ENCODE results near the gene BPIFB4. TPM values are rescaled to one million over a fixed set of nuclear protein-coding genes. Genes with fewer than 3 reads are reported as not detected.

The BPIFB4 gene
- total RNA-seq, 1 experiment from 2014 or later = not detected

GRCh38 chr20:33160681-33161080 is 81.2 kb downstream of the BPIFB4 start:
- POLR2A ChIA-PET = interaction anchor here (0.7 kb wide), 1 partner anchor 596 kb away, joined by 3 read pairs; no protein-coding TSS in a partner anchor
- Mint-ChIP-seq H3K27ac (ENCODE audit: low read depth, unreplicated experiment) (no peak overlapping the region), H3K27me3 (ENCODE audit: insufficient read depth, unreplicated experiment) (peaks cover 40% of the 10 kb centered on the region), H3K4me3 (ENCODE audit: unreplicated experiment) (no peak overlapping the region), H3K36me3 (ENCODE audit: insufficient read depth, unreplicated experiment) (no peaks in the 10 kb centered on the region), H3K9me3 (ENCODE audit: unreplicated experiment) (no peaks in the 10 kb centered on the region), H3K4me1 (ENCODE audit: insufficient read depth, unreplicated experiment) (no peaks in the 10 kb centered on the region)
- CTCF ChIA-PET = no interaction called here
- BruUV-seq (replicated peaks) = no TSS peak
- intact Hi-C loops (cut with micrococcal nuclease) = no loop called here
- no peak for DNase-seq (ENCODE audit: unreplicated experiment)
- no peak for TF ChIP-seq CTCF (IDR thresholded peaks at IDR 0.05; ENCODE audit: unreplicated experiment)

Other genes starting within 250 kb of the BPIFB4 start
- not detected in 2 replicates for gene EFCAB8, start 220.7 kb upstream of the BPIFB4 start, total RNA-seq (2022)
- gene SUN5, start 75.2 kb upstream of the BPIFB4 start, total RNA-seq (2022) = not detected in 2 replicates
- gene BPIFB2, start 71.9 kb upstream of the BPIFB4 start, total RNA-seq (2022) = not detected in 2 replicates
- gene BPIFB6, start 48.0 kb upstream of the BPIFB4 start, total RNA-seq (2022) = not detected in 2 replicates
- not detected in 2 replicates for gene BPIFB3, start 25.7 kb upstream of the BPIFB4 start, total RNA-seq (2022)
- not detected in 2 replicates for gene BPIFA2, start 88.5 kb downstream of the BPIFB4 start, total RNA-seq (2022)
- gene BPIFA3, start 137.7 kb downstream of the BPIFB4 start, total RNA-seq (2022) = not detected in 2 replicates
- not detected in 2 replicates for gene BPIFA1, start 156.4 kb downstream of the BPIFB4 start, total RNA-seq (2022)
- gene BPIFB1, start 203.6 kb downstream of the BPIFB4 start, total RNA-seq (2022) = not detected in 2 replicates